GM23338 (cell line): ENCODE measurements around the gene OPRD1. TPM values are rescaled to one million over a fixed set of nuclear protein-coding genes. Genes with fewer than 3 reads are reported as not detected.

Source experiments
- ATAC-seq: fragments of 200-7000 bp; cut with Tn5 transposase; 3 replicates; pipeline ENCODE4 v1.9.1; 2020
- DNase-seq: peaks from one replicate; pipeline ENCODE4 v3.0.0-alpha.2; 2015; ENCODE audit warnings: low spot score
- H2AFZ ChIP-seq: fragments of 200-600 bp; sonication (generic); 2 replicates; pipeline ENCODE4 v1.8.0; 2016; ENCODE audit warnings: antibody characterized with exemption, mild to moderate bottlenecking, moderate library complexity
- H3F3A ChIP-seq: fragments of 200-600 bp; sonication (generic); replicated peaks from 2 replicates; pipeline ENCODE4 v1.8.0; 2017; ENCODE audit warnings: antibody characterized with exemption, mixed run types, low read depth
- H3K27ac ChIP-seq: fragments of 200-600 bp; sonication (generic); 2 replicates; pipeline ENCODE4 v1.6.1; 2016; ENCODE audit warnings: low read depth
- H3K27me3 ChIP-seq: fragments of 200-600 bp; sonication (generic); 2 replicates; pipeline ENCODE4 v1.8.0; 2016; ENCODE audit warnings: mild to moderate bottlenecking, mixed run types, moderate library complexity; ENCODE audit not compliant: insufficient read depth
- H3K36me3 ChIP-seq: fragments of 200-600 bp; sonication (generic); 2 replicates; pipeline ENCODE4 v1.8.0; 2016; ENCODE audit warnings: mild to moderate bottlenecking; ENCODE audit not compliant: insufficient read depth
- H3K4me1 ChIP-seq: fragments of 200-600 bp; sonication (generic); 2 replicates; pipeline ENCODE4 v1.8.0; 2016; ENCODE audit warnings: mild to moderate bottlenecking, moderate library complexity; ENCODE audit not compliant: insufficient read depth
- H3K4me2 ChIP-seq: fragments of 200-600 bp; sonication (generic); 2 replicates; pipeline ENCODE4 v1.7.1; 2017; ENCODE audit warnings: mixed run types
- H3K4me3 ChIP-seq: fragments of 200-600 bp; sonication (generic); 2 replicates; pipeline ENCODE4 v1.6.1; 2016; ENCODE audit warnings: mixed run types
- H3K79me2 ChIP-seq: fragments of 200-600 bp; sonication (generic); replicated peaks from 2 replicates; pipeline ENCODE4 v1.8.0; 2017; ENCODE audit warnings: mild to moderate bottlenecking; ENCODE audit not compliant: insufficient read depth
- H3K9me2 ChIP-seq: fragments of 200-600 bp; sonication (generic); 2 replicates; pipeline ENCODE4 v1.8.0; 2017; ENCODE audit not compliant: insufficient read depth
- H4K20me1 ChIP-seq: fragments of 200-600 bp; sonication (generic); replicated peaks from 2 replicates; pipeline ENCODE4 v1.8.0; 2017; ENCODE audit warnings: mild to moderate bottlenecking; ENCODE audit not compliant: insufficient read depth
- H3K27ac Mint-ChIP-seq: 2 replicates; pipeline ENCODE4 v1.8.0; 2020; ENCODE audit warnings: inconsistent platforms, mild to moderate bottlenecking, moderate library complexity, mixed read lengths
- H3K27me3 Mint-ChIP-seq: 3 replicates; pipeline ENCODE4 v1.8.0; 2022; ENCODE audit warnings: low read depth, mild to moderate bottlenecking, moderate library complexity, mixed read lengths, inconsistent platforms; ENCODE audit not compliant: insufficient read depth, poor library complexity
- H3K36me3 Mint-ChIP-seq: 3 replicates; pipeline ENCODE4 v1.8.0; 2021; ENCODE audit warnings: low read depth, mild to moderate bottlenecking, inconsistent platforms, moderate library complexity, mixed read lengths
- H3K4me1 Mint-ChIP-seq: 3 replicates; pipeline ENCODE4 v1.8.0; 2020; ENCODE audit warnings: mild to moderate bottlenecking, inconsistent platforms, mixed read lengths
- H3K4me3 Mint-ChIP-seq: 3 replicates; pipeline ENCODE4 v1.8.0; 2021; ENCODE audit warnings: moderate library complexity, mild to moderate bottlenecking, inconsistent platforms, mixed read lengths
- H3K9me3 Mint-ChIP-seq: 3 replicates; pipeline ENCODE4 v1.8.0; 2020; ENCODE audit warnings: moderate library complexity, mild to moderate bottlenecking, inconsistent platforms, mixed read lengths
- CREB1 ChIP-seq: fragments of 250-450 bp; sonication (Bioruptor Pico); IDR thresholded peaks from 2 replicates; pipeline ENCODE4 v1.5.0; 2020; ENCODE audit warnings: low read depth, mild to moderate bottlenecking, moderate library complexity
- EZH2 ChIP-seq: fragments of 200-600 bp; sonication (generic); IDR thresholded peaks from one replicate; pipeline ENCODE4 v1.8.0; 2017; ENCODE audit warnings: antibody characterized with exemption, mild to moderate bottlenecking, low read depth; ENCODE audit not compliant: unreplicated experiment
- EZH2phosphoT487 ChIP-seq: fragments of 200-600 bp; sonication (generic); IDR thresholded peaks from one replicate; pipeline ENCODE4 v1.8.1; 2018; ENCODE audit warnings: antibody characterized with exemption; ENCODE audit not compliant: unreplicated experiment
- JUNB ChIP-seq: IDR thresholded peaks from one replicate; pipeline ENCODE4 v1.6.1; 2016; ENCODE audit warnings: antibody characterized with exemption; ENCODE audit not compliant: unreplicated experiment
- POLR2AphosphoS5 ChIP-seq: IDR thresholded peaks from 2 replicates; pipeline ENCODE4 v1.6.1; 2016; ENCODE audit warnings: antibody characterized with exemption, low read depth
- STAT1 ChIP-seq: IDR thresholded peaks from one replicate; pipeline ENCODE4 v1.6.1; 2016; ENCODE audit warnings: antibody characterized with exemption; ENCODE audit not compliant: unreplicated experiment
- ZNF114 ChIP-seq: fragments of 250-450 bp; sonication (Bioruptor Pico); IDR thresholded peaks from 2 replicates; pipeline ENCODE4 v1.5.0; 2020; ENCODE audit warnings: mild to moderate bottlenecking, moderate library complexity
- ZNF462 ChIP-seq: fragments of 250-450 bp; sonication (Bioruptor Pico); IDR thresholded peaks from 2 replicates; pipeline ENCODE4 v1.5.0; 2020; ENCODE audit warnings: mild to moderate bottlenecking, moderate library complexity
- polyA plus RNA-seq: library from polyadenylated mRNA; unstranded; fragments of >200 nt; fragmentation: Nextera tagmentation; extraction: Ambion mirVana; gene quantifications from 2 replicates; pipeline ENCODE4 v1.2.1, GENCODE V29; 2016
- total RNA-seq: library from RNA; depleted of rRNA; stranded (reverse); fragments of >200 nt; shearing (Covaris generic); gene quantifications from 2 replicates; pipeline ENCODE4 v1.2.3, GENCODE V29; 2014
- TF ChIP-seq, protein P1 (sequence below), 2 experiments: fragments of 200-600 bp in 1 of 2; sonication (generic) in 1 of 2; conservative IDR thresholded peaks; 2 replicates each; pipeline versions ENCODE4 v1.5.1 to v1.6.1; 2016 to 2017; ENCODE audit warnings: antibody characterized with exemption in 2 of 2, low read depth in 2 of 2, mild to moderate bottlenecking in 2 of 2, moderate library complexity in 1 of 2

Gene OPRD1
- total and polyA plus RNA-seq, 2 experiments from 2014 or later = 0.55 to 2.3 TPM

DNA sequence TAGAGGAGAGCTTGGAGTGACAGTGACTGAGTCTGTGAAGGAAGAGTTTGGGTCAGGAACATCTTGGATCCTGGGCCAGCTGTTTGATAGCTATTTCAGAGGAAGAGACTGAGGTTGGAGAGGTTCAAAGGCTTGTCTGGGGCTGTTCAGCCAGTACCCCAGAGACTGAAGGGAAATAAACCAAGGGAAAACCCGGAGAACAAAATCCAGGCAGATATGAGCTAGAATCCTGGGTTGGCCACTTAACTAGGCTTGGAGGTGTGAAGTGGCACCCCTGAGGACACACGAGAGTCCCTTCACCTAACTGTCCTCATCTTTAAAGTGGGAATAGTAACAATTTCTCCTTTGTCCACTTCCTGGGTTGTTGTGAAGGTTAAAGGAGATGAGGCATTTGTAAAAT is 79.3 kb downstream of the OPRD1 start:
- Histone ChIP-seq H3K9me2 (no peaks in the 10 kb centered on the region), H4K20me1 (no peaks in the 10 kb centered on the region), H3F3A (peaks cover 2% of the 10 kb centered on the region; the same call in 1 of the 2 replicates), H3K4me1 (peaks cover 3% of the 10 kb centered on the region), H2AFZ (no peak overlapping the region), H3K27ac (no peak overlapping the region), H3K27me3 (peaks cover 13% of the 10 kb centered on the region; the same call in 1 of the 2 replicates), H3K4me3 (no peak overlapping the region), H3K36me3 (no peaks in the 10 kb centered on the region), H3K79me2 (no peaks in the 10 kb centered on the region), H3K4me2 (no peak overlapping the region)
- ATAC-seq (no peak), DNase-seq (no peak)
- H3K4me3 Mint-ChIP-seq = no peak overlapping the region
- H3K36me3 Mint-ChIP-seq = no peaks in the 10 kb centered on the region
- H3K27ac Mint-ChIP-seq = no peak overlapping the region
- H3K4me1 Mint-ChIP-seq = peaks cover 13% of the 10 kb centered on the region
- no peak for TF ChIP-seq EZH2
- H3K27me3 Mint-ChIP-seq = peaks cover 16% of the 10 kb centered on the region
- H3K9me3 Mint-ChIP-seq = no peaks in the 10 kb centered on the region; the same call in 2 of the 3 replicates

- Histone ChIP-seq H3K27me3 (peaks cover 6% of the 10 kb centered on the region; the same call in 1 of the 2 replicates), H3K4me3 (no peak overlapping the region), H3K27ac (no peak overlapping the region), H3F3A (no peaks in the 10 kb centered on the region), H3K4me2 (no peak overlapping the region), H3K79me2 (no peaks in the 10 kb centered on the region), H3K4me1 (no peaks in the 10 kb centered on the region), H3K9me2 (no peaks in the 10 kb centered on the region), H3K36me3 (no peaks in the 10 kb centered on the region), H4K20me1 (no peaks in the 10 kb centered on the region), H2AFZ (peak overlapping the region; percentile 43)
- ATAC-seq (peak; percentile 85), DNase-seq (peak; percentile 81)
- Mint-ChIP-seq H3K4me3 (no peak overlapping the region), H3K9me3 (no peaks in the 10 kb centered on the region; the same call in 2 of the 3 replicates), H3K27me3 (peaks cover 6% of the 10 kb centered on the region), H3K27ac (no peak overlapping the region; the same call in 1 of the 2 replicates), H3K36me3 (no peaks in the 10 kb centered on the region), H3K4me1 (peaks cover 12% of the 10 kb centered on the region; the same call in 1 of the 3 replicates)
- TF ChIP-seq, protein P1, sequence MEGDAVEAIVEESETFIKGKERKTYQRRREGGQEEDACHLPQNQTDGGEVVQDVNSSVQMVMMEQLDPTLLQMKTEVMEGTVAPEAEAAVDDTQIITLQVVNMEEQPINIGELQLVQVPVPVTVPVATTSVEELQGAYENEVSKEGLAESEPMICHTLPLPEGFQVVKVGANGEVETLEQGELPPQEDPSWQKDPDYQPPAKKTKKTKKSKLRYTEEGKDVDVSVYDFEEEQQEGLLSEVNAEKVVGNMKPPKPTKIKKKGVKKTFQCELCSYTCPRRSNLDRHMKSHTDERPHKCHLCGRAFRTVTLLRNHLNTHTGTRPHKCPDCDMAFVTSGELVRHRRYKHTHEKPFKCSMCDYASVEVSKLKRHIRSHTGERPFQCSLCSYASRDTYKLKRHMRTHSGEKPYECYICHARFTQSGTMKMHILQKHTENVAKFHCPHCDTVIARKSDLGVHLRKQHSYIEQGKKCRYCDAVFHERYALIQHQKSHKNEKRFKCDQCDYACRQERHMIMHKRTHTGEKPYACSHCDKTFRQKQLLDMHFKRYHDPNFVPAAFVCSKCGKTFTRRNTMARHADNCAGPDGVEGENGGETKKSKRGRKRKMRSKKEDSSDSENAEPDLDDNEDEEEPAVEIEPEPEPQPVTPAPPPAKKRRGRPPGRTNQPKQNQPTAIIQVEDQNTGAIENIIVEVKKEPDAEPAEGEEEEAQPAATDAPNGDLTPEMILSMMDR (conservative IDR thresholded peaks at IDR 0.05; ENCODE audit: low read depth in 2 of 2) = peak; percentile 67 to 77
- TF ChIP-seq POLR2AphosphoS5 = no peak
Measured at GRCh38 chr1:28893403-28894102, 81.6 kb downstream of the OPRD1 start.

DNA sequence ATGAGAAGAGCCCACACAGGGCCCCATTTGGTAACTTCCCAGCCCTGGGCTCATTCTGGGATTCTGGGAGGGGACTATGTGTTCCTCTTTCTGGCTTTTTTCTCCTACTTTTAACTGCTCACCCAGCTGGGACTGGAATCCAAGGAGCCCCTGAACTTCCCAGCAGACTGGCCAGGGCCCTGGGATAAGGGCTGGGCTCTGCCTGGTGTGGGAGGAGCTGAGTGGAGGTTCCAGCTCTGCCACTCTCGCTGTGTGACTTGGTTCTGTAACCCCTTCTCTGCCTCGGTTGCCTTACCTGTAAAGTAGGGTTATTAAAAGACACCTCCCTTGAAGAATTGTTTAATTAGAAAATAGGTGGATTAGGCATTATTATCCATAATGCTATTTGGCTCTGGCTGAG is 82.8 kb downstream of the OPRD1 start:
- DNase-seq = no peak
- Mint-ChIP-seq H3K9me3 (no peaks in the 10 kb centered on the region), H3K27me3 (peaks cover 3% of the 10 kb centered on the region), H3K4me3 (no peak overlapping the region), H3K36me3 (no peaks in the 10 kb centered on the region), H3K4me1 (peaks cover 12% of the 10 kb centered on the region; the same call in 1 of the 3 replicates), H3K27ac (no peak overlapping the region)
- Histone ChIP-seq H3F3A (no peaks in the 10 kb centered on the region), H3K36me3 (no peaks in the 10 kb centered on the region), H3K79me2 (no peaks in the 10 kb centered on the region), H3K27ac (no peak overlapping the region), H4K20me1 (no peaks in the 10 kb centered on the region), H3K4me3 (no peak overlapping the region), H2AFZ (no peak overlapping the region), H3K4me2 (no peak overlapping the region), H3K27me3 (no peaks in the 10 kb centered on the region), H3K4me1 (no peaks in the 10 kb centered on the region), H3K9me2 (no peaks in the 10 kb centered on the region)
- no peak for ATAC-seq
- TF ChIP-seq ZNF114 (CRISPR knock-in tag) = no peak
- TF ChIP-seq JUNB = no peak
- no peak for TF ChIP-seq EZH2phosphoT487
- no peak for TF ChIP-seq CREB1 (CRISPR knock-in tag)
- no peak for TF ChIP-seq ZNF462 (CRISPR knock-in tag)
- no peak for TF ChIP-seq STAT1
